ENCODE results near the gene SNX8.

GRCh38 chr7:2257651-2258050 lies 56.6 kb downstream of the SNX8 start:
- TF ChIP-seq CTCF (conservative IDR thresholded peaks at IDR 0.05; ENCODE audit: low read length): no peak
- no peak for TF ChIP-seq EZH2phosphoT487 (IDR thresholded peaks at IDR 0.05; ENCODE audit: borderline replicate concordance, low read depth, low read length)

All from OCI-LY7 (cell line).